ENCODE measurements around the gene ESR1.

DNA sequence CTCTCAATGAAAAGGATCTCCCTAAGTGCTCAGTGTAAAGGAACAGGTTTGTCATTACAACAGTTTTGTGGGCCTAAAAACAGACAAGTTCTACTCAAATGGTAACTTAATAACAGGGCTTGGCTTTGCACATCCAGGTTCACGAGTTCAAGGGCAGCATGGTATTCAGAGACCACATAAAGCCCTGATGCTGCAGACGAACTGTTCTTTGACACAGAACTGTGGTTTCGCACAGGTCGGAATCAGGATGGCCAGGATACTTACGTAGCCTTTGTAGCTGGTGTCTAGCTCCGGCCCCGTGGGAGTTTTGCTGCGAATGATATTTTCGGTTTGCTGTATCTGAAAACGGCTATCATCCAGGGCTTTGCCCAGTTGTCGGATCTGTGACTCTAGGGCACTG, 335.9 kb downstream of the ESR1 start:
- TF ChIP-seq EP300 (IDR thresholded peaks at IDR 0.05; ENCODE audit: borderline replicate concordance in 1 of 2, low read depth in 1 of 2, low read length in 1 of 2) = no peak
- TF ChIP-seq, protein P1, sequence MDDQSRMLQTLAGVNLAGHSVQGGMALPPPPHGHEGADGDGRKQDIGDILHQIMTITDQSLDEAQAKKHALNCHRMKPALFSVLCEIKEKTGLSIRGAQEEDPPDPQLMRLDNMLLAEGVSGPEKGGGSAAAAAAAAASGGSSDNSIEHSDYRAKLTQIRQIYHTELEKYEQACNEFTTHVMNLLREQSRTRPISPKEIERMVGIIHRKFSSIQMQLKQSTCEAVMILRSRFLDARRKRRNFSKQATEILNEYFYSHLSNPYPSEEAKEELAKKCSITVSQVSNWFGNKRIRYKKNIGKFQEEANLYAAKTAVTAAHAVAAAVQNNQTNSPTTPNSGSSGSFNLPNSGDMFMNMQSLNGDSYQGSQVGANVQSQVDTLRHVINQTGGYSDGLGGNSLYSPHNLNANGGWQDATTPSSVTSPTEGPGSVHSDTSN (IDR thresholded peaks at IDR 0.05) = no peak
- TF ChIP-seq MEF2A (IDR thresholded peaks at IDR 0.05; ENCODE audit: borderline replicate concordance, low read depth) = no peak
- no peak for TF ChIP-seq YY1 (IDR thresholded peaks at IDR 0.05; ENCODE audit: low read depth)
- TF ChIP-seq, protein P2, sequence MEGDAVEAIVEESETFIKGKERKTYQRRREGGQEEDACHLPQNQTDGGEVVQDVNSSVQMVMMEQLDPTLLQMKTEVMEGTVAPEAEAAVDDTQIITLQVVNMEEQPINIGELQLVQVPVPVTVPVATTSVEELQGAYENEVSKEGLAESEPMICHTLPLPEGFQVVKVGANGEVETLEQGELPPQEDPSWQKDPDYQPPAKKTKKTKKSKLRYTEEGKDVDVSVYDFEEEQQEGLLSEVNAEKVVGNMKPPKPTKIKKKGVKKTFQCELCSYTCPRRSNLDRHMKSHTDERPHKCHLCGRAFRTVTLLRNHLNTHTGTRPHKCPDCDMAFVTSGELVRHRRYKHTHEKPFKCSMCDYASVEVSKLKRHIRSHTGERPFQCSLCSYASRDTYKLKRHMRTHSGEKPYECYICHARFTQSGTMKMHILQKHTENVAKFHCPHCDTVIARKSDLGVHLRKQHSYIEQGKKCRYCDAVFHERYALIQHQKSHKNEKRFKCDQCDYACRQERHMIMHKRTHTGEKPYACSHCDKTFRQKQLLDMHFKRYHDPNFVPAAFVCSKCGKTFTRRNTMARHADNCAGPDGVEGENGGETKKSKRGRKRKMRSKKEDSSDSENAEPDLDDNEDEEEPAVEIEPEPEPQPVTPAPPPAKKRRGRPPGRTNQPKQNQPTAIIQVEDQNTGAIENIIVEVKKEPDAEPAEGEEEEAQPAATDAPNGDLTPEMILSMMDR (IDR thresholded peaks at IDR 0.05) = no peak
- TF ChIP-seq, protein P3, sequence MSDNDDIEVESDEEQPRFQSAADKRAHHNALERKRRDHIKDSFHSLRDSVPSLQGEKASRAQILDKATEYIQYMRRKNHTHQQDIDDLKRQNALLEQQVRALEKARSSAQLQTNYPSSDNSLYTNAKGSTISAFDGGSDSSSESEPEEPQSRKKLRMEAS (IDR thresholded peaks at IDR 0.05; ENCODE audit: low read depth) = no peak

All from SK-N-SH (cell line).